OCI-LY7 (cell line): ENCODE results near the gene TNNI3K.

Source experiments
- CTCF ChIP-seq: fragments of 200-600 bp; sonication (generic); conservative IDR thresholded peaks from 2 replicates; pipeline ENCODE4 v1.5.1; 2014; ENCODE audit warnings: mild to moderate bottlenecking, antibody characterized with exemption, low read length, moderate library complexity, mixed read lengths
- EZH2phosphoT487 ChIP-seq: fragments of 200-600 bp; sonication (generic); IDR thresholded peaks from 2 replicates; pipeline ENCODE4 v1.6.1; 2018; ENCODE audit warnings: low read depth, borderline replicate concordance, mild to moderate bottlenecking, mixed run types, antibody characterized with exemption, low read length, moderate library complexity, mixed read lengths

DNA sequence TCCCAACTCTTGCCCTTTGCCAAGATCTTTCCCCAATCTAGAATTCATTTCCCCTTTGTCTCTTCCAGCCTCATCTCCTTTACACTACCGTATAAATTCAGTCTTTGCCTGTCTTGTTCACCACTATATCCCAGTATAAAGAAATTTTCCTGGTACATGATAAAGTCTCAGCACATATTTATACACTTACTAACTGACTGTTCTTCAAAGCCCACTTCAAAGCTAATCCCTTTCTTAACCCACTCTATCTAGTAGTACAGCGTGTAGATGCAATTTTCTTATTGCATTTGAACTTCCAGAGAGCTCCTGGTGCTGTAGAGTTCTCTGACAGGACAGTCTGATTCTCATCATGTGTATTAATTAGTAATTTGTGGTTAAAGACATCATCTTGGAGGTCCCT, 199.1 kb downstream of the TNNI3K start:
- no peak for TF ChIP-seq CTCF
- no peak for TF ChIP-seq EZH2phosphoT487
